GM18508 (cell line): ENCODE results near the gene CEBPE.

ENCODE experiments used
- ATAC-seq: cut with Tn5 transposase; IDR thresholded peaks from one replicate; pipeline ENCODE4 v1.9.1; 2021; ENCODE audit warnings: moderate number of reproducible peaks; ENCODE audit not compliant: insufficient read depth, unreplicated experiment

Gene CEBPE

GRCh38 chr14:23104591-23105347, 14.3 kb downstream of the CEBPE start, which contains the start of gene CIROP:
Gene CIROP, minus strand, starts transcription at chr14:23104989. Its CDS starts 69 bp downstream, at chr14:23104920.
- no peak for ATAC-seq

GRCh38 chr14:23104070-23104590, 14.9 kb downstream of the CEBPE start:
- ATAC-seq = no peak

GRCh38 chr14:23103581-23103980, 15.5 kb downstream of the CEBPE start:
- ATAC-seq = no peak

- ATAC-seq = no peak
These were observed 16.3 kb downstream of the CEBPE start for GRCh38 chr14:23102801-23103200.

GRCh38 chr14:23101986-23102625, 16.9 kb downstream of the CEBPE start:
- ATAC-seq = no peak

- ATAC-seq = no peak
These were observed 17.7 kb downstream of the CEBPE start for GRCh38 chr14:23101213-23101970.

- ATAC-seq = no peak
These were observed 19.7 kb downstream of the CEBPE start for GRCh38 chr14:23099212-23099861.

- ATAC-seq = no peak
These were observed 21.3 kb downstream of the CEBPE start for GRCh38 chr14:23097786-23098185.

GRCh38 chr14:23095196-23096108, 23.6 kb downstream of the CEBPE start, which contains the start of gene C14orf119:
Gene C14orf119, plus strand, starts transcription at chr14:23095505. Its CDS starts 2,154 bp downstream, at chr14:23097659.
- ATAC-seq = peak; percentile 87

GRCh38 chr14:23094666-23095195, 24.3 kb downstream of the CEBPE start, which contains the start of gene ACIN1:
Gene ACIN1, minus strand, starts transcription at chr14:23095136. Its CDS starts 24 bp downstream, at chr14:23095112.
- peak; percentile 25 for ATAC-seq

GRCh38 chr14:23093991-23094665, 24.9 kb downstream of the CEBPE start:
- ATAC-seq = peak; percentile 8

GRCh38 chr14:23093526-23093925, 25.5 kb downstream of the CEBPE start:
- ATAC-seq = no peak

GRCh38 chr14:23093104-23093503, 26.0 kb downstream of the CEBPE start:
- no peak for ATAC-seq

- ATAC-seq = no peak
These were observed 27.5 kb downstream of the CEBPE start for GRCh38 chr14:23091294-23092225.

- no peak for ATAC-seq
These were observed 28.8 kb downstream of the CEBPE start for GRCh38 chr14:23090254-23090636.

GRCh38 chr14:23089498-23090253, 29.4 kb downstream of the CEBPE start:
- ATAC-seq = no peak

GRCh38 chr14:23086565-23086964, 32.5 kb downstream of the CEBPE start:
- no peak for ATAC-seq
